Cardiac muscle cell (in vitro differentiated cells and primary cell): ENCODE measurements around the gene WDFY1. TPM values are rescaled to one million over a fixed set of nuclear protein-coding genes. Genes with fewer than 3 reads are reported as not detected.

Source experiments
- DNase-seq, 2 donors: peaks; one replicate each; pipeline versions ENCODE4 v3.0.0 to v3.0.0-alpha.2; 2010 to 2017; ENCODE audit warnings: low read depth in 1 of 2, low spot score in 1 of 2
- H3K27ac ChIP-seq: fragments of 200-600 bp; sonication (generic); 2 replicates; pipeline ENCODE4 v1.5.1; 2016
- H3K27me3 ChIP-seq: fragments of 200-600 bp; sonication (generic); 2 replicates; pipeline ENCODE4 v1.6.0; 2016; ENCODE audit warnings: control low read depth
- H3K36me3 ChIP-seq: fragments of 200-600 bp; sonication (generic); 2 replicates; pipeline ENCODE4 v1.5.1; 2016; ENCODE audit warnings: control low read depth
- H3K4me1 ChIP-seq: fragments of 200-600 bp; sonication (generic); 2 replicates; pipeline ENCODE4 v1.8.1; 2017; ENCODE audit warnings: low read depth, mild to moderate bottlenecking, mixed run types
- H3K4me3 ChIP-seq: fragments of 200-600 bp; sonication (generic); 2 replicates; pipeline ENCODE4 v1.5.1; 2016; ENCODE audit warnings: mild to moderate bottlenecking
- H3K9me3 ChIP-seq: fragments of 200-600 bp; sonication (generic); 2 replicates; pipeline ENCODE4 v1.5.1; 2017; ENCODE audit warnings: low read depth, mild to moderate bottlenecking, control low read depth
- polyA plus RNA-seq: library from polyadenylated mRNA; unstranded; fragments of >200 nt; fragmentation: Nextera tagmentation; extraction: Ambion mirVana; gene quantifications from 2 replicates; pipeline ENCODE4 v1.2.1, GENCODE V29; 2016
- total RNA-seq: library from RNA; depleted of rRNA; stranded (reverse); fragments of >200 nt; gene quantifications from 2 replicates; pipeline ENCODE4 v1.2.3, GENCODE V29; 2016
- TF ChIP-seq, protein P1 (sequence below): IDR thresholded peaks from 2 replicates; pipeline ENCODE4 v1.5.1; 2012; ENCODE audit warnings: low read depth, mild to moderate bottlenecking, low read length

The WDFY1 gene
- total and polyA plus RNA-seq, 2 experiments from 2014 or later = 20.7 to 20.8 TPM

DNA sequence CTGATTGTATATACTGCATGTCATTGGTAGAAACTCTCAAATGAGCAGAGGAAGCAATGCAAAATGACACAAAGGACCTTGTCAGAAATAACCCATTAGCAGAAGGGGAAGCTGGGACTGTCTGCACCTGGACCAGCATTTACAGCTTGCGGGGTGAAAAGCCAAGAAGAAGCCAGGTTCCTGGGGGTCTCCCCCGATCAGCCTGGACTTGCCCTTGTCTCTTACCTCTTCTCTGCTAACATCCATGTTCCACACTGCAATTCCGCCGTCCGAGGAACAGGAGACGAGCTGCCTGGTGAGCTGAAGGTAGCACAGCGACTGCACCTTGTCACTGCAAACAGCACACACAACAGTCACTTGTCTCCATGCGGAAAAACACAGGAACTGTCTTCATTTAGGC lies 51.1 kb downstream of the WDFY1 start:
- Histone ChIP-seq H3K27me3 (no peaks in the 10 kb centered on the region), H3K27ac (no peak overlapping the region), H3K36me3 (peaks cover 10% of the 10 kb centered on the region), H3K4me3 (no peak overlapping the region), H3K4me1 (no peaks in the 10 kb centered on the region), H3K9me3 (no peaks in the 10 kb centered on the region)
- no peak for DNase-seq
- TF ChIP-seq, protein P1, sequence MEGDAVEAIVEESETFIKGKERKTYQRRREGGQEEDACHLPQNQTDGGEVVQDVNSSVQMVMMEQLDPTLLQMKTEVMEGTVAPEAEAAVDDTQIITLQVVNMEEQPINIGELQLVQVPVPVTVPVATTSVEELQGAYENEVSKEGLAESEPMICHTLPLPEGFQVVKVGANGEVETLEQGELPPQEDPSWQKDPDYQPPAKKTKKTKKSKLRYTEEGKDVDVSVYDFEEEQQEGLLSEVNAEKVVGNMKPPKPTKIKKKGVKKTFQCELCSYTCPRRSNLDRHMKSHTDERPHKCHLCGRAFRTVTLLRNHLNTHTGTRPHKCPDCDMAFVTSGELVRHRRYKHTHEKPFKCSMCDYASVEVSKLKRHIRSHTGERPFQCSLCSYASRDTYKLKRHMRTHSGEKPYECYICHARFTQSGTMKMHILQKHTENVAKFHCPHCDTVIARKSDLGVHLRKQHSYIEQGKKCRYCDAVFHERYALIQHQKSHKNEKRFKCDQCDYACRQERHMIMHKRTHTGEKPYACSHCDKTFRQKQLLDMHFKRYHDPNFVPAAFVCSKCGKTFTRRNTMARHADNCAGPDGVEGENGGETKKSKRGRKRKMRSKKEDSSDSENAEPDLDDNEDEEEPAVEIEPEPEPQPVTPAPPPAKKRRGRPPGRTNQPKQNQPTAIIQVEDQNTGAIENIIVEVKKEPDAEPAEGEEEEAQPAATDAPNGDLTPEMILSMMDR = no peak

DNA sequence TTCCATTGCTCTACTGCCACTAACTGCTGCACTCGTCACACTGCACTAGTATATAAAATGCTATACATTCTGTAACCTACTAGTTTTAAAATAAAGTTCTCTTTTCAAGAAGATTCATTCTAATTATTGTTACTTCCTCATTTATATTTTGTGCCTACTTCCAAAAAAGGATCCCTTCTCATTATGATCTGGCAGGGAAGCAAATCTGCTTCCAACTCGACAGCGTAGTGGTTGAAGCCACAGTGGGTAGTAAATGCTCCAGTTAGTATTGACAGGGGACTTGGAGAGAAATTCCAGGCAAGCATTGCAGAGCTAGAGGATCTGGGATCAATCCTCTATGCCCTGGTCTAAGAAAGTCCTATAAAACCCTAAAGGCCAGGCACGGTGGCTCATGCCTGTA lies 54.4 kb downstream of the WDFY1 start:
- TF ChIP-seq, protein P1 = no peak
- Histone ChIP-seq H3K4me1 (no peaks in the 10 kb centered on the region), H3K36me3 (peaks cover 10% of the 10 kb centered on the region), H3K27ac (no peak overlapping the region), H3K4me3 (no peak overlapping the region), H3K27me3 (no peaks in the 10 kb centered on the region), H3K9me3 (no peaks in the 10 kb centered on the region)
- DNase-seq = no peak

DNA sequence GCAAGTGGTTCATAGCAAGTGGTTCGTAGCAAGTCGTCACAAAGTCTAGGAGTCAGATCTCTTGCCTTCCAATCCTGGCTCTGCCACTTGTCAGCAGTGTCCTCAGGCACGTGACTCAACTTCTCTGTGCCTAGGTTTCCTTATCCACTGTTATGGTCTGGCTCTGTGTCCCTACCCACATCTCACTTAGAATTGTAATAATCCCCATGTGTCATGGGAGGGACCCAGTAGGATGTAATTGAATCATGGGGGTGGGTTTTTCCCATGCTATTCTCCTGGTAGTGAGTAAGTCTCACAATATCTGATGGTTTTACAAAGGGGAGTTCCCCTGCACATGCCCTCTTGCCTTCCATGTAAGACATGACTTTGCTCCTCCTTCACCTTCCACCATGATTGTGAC lies 55.9 kb downstream of the WDFY1 start:
- Histone ChIP-seq H3K9me3 (no peaks in the 10 kb centered on the region), H3K27ac (no peak overlapping the region), H3K36me3 (peaks cover 10% of the 10 kb centered on the region), H3K4me3 (no peak overlapping the region), H3K27me3 (no peaks in the 10 kb centered on the region), H3K4me1 (no peaks in the 10 kb centered on the region)
- DNase-seq = no peak
- TF ChIP-seq, protein P1 = no peak

DNA sequence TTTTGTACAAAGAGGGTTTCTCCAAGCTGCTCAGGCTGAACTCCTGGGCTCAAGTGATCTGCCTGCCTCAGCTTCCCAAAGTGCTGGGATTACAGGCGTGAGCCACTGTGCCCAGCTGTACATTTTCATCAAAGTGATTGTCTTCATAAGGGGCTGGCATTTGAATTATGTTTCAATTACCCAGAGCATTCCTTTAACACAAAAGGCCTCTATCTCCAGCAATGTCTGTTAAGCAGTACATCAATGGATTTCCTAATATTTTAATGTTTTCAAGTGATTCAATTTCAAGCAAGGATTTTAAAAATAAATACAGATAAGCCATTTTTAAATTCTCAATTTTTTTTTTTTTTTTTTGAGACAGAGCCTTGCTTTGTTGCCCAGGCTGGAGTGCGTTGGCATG lies 56.9 kb downstream of the WDFY1 start:
- TF ChIP-seq, protein P1 = no peak
- no peaks in the 10 kb centered on the region for H3K9me3 ChIP-seq
- DNase-seq = no peak
- H3K4me1 ChIP-seq = no peaks in the 10 kb centered on the region
- peaks cover 3% of the 10 kb centered on the region for H3K36me3 ChIP-seq
- H3K4me3 ChIP-seq = no peak overlapping the region
- no peak overlapping the region for H3K27ac ChIP-seq
- no peaks in the 10 kb centered on the region for H3K27me3 ChIP-seq

DNA sequence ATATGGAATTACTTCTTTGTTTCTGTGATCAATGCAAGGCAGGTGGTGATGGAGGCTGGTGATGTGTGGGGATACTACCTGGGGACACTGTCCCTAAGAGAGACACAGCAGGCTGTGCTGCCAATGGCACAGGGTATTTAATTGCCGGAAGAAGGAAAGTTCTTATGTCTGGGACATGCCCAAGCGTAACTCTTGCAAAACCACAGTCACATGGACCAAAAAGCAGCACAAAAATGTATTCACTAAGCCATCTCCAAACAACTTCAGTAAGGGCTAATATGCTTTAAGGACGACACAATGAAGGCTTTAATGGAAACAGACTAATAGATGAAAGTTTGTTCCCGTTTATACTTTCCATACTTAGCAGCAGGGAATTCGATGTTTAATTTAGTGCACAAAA lies 58.0 kb downstream of the WDFY1 start:
- DNase-seq = peak in 1 of 2 donors; percentile 13
- H3K36me3 ChIP-seq = peaks cover 6% of the 10 kb centered on the region

More for the DNA sequence above, 58.0 kb downstream of the WDFY1 start:
- Histone ChIP-seq H3K9me3 (no peaks in the 10 kb centered on the region), H3K4me1 (no peaks in the 10 kb centered on the region), H3K4me3 (no peak overlapping the region), H3K27ac (no peak overlapping the region), H3K27me3 (no peaks in the 10 kb centered on the region)
- TF ChIP-seq, protein P1 = no peak
